Activated T-helper 1 cell treated with anti-CD3 and anti-CD28 coated beads, Interleukin-12 subunit alpha, Interleukin-12 subunit beta, Interleukin-2, Interleukin-4 antibody, amounts not matched to agents 30 ng/mL and 10 ng/mL and 1 ng/mL, durations not matched to agents 14 hours and 24 hours and 36 hours (primary cell): ENCODE data around the gene ARL8B. TPM values are rescaled to one million over a fixed set of nuclear protein-coding genes. Genes with fewer than 3 reads are reported as not detected.

Experiments used
- DNase-seq: peaks from one replicate; pipeline ENCODE4 v3.0.0; 2021; ENCODE audit warnings: low spot score
- H3K27ac Mint-ChIP-seq: one replicate; pipeline ENCODE4 v1.8.0; 2021; ENCODE audit warnings: mild to moderate bottlenecking, mixed read lengths
- H3K27me3 Mint-ChIP-seq: one replicate; pipeline ENCODE4 v1.8.0; 2022; ENCODE audit warnings: mild to moderate bottlenecking, moderate library complexity, mixed read lengths; ENCODE audit not compliant: insufficient read depth
- H3K36me3 Mint-ChIP-seq: one replicate; pipeline ENCODE4 v1.8.0; 2021; ENCODE audit warnings: low read depth, mixed read lengths
- H3K4me1 Mint-ChIP-seq: one replicate; pipeline ENCODE4 v1.8.0; 2021; ENCODE audit warnings: low read depth, mixed read lengths
- H3K4me3 Mint-ChIP-seq: one replicate; pipeline ENCODE4 v1.8.0; 2021; ENCODE audit warnings: mild to moderate bottlenecking, moderate library complexity, mixed read lengths
- H3K9me3 Mint-ChIP-seq: one replicate; pipeline ENCODE4 v1.8.0; 2021; ENCODE audit warnings: mixed read lengths
- intact Hi-C: fragments of 100-400 bp; cut with micrococcal nuclease; formaldehyde crosslinking; loops from one replicate; pipeline ENCODE4 v1.15.1; 2024
- total RNA-seq: library from RNA; stranded (reverse); gene quantifications from 2 replicates; pipeline ENCODE4 v1.2.3, GENCODE V29; 2022

ARL8B gene
- total RNA-seq, 1 donor from 2014 or later: 43.4 TPM

DNA sequence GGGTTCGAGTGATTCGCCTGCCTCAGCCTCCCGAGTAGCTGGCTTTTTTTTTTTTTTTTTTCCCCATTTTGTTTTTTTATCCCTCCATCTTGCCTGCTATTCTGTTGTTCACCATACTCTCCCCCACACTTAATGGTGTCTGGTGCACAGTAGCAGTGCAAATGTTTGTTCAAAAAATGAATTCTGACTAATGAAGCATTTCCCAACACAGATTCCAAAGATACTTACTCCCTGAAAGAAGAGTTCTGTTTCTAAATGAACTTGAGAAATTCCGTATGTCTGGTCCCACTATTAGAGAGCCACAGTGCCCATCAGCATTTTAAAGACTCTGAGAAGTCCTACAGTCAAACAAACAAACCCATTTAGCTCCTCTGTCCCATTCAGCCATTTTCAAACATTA is 74.9 kb downstream of the ARL8B start:
- intact Hi-C loops: loop anchor here (1.0 to 2.0 kb wide), 7 partner anchors 9 to 810 kb away; partner anchors contain the start of gene ARL8B
- no peak for DNase-seq
- no peaks in the 10 kb centered on the region for H3K9me3 Mint-ChIP-seq
- H3K27me3 Mint-ChIP-seq: no peaks in the 10 kb centered on the region
- H3K4me3 Mint-ChIP-seq: peak overlapping the region; percentile 68
- peak overlapping the region; percentile 97 for H3K27ac Mint-ChIP-seq
- peaks cover 72% of the 10 kb centered on the region for H3K36me3 Mint-ChIP-seq
- peaks cover 82% of the 10 kb centered on the region for H3K4me1 Mint-ChIP-seq

DNA sequence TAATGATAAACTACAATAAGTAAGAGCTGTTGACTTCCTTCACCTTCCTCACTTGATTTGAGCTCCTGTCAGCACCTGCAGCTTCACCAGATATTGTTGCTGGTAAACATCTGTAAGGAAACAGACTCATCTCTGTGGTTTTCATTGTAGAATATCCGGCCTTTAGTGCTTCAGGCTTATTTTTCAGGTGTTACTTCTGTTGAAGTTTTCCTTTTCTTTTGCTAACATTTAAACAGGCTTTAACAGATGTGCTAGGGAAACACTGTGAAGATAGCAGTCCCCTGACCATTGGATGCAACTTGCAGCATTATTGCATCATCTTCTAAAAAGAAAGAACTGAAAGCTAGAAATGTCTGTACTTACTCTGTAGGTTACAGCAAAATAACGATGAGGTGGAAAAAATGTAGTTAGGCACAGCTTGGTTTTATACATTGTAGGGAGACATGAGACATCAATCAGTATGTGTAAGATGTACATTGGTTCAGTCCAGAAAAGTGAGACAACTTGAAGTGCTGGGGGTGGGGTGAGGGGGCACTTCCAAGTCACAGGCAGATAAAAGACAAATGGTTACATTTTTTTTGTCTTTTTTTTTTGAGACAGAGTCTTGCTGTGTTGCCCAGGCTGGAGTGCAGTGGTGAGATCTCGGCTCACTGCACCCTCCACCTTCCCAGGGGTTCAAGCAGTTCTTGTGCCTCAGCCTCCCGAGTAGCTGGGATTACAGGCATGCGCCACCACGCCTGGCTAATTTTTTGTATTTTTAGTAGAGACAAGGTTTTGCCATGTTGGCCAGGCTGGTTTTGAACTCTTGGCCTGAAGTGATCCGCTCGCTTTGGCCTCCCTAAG is 75.6 kb downstream of the ARL8B start:
- H3K27me3 Mint-ChIP-seq: no peaks in the 10 kb centered on the region
- H3K36me3 Mint-ChIP-seq: peaks cover 71% of the 10 kb centered on the region
- intact Hi-C loops: loop anchor here (1.0 to 2.0 kb wide), 7 partner anchors 9 to 811 kb away; partner anchors contain the start of gene ARL8B
- H3K4me1 Mint-ChIP-seq: peaks cover 79% of the 10 kb centered on the region
- H3K4me3 Mint-ChIP-seq: peak overlapping the region; percentile 68
- H3K27ac Mint-ChIP-seq: peak overlapping the region; percentile 97
- H3K9me3 Mint-ChIP-seq: no peaks in the 10 kb centered on the region
- DNase-seq: peak; percentile 45

DNA sequence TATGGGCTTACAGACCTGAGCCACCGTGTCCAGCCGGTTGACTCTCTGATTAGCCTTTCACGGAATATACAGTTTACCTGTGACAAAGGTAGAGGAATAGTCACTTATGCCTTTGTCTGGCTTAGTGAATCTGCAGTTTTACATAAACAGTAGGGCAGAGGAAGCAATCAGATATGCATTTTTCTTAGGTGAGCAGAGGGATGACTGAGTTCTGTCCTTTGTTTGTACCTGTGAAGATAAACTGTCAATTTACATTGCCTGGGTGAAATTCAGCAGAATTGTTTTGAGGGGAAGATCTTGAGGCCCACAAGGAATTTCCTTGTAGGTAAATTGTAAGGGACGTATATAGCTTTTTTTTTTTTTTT is 76.2 kb downstream of the ARL8B start:
- Mint-ChIP-seq H3K9me3 (no peaks in the 10 kb centered on the region), H3K27me3 (no peaks in the 10 kb centered on the region), H3K36me3 (peaks cover 71% of the 10 kb centered on the region), H3K4me3 (peak overlapping the region; percentile 60), H3K27ac (peak overlapping the region; percentile 97), H3K4me1 (peaks cover 73% of the 10 kb centered on the region)
- intact Hi-C loops: no loop called here
- DNase-seq: no peak

GRCh38 chr3:5198986-5199731 is 77.1 kb downstream of the ARL8B start:
- DNase-seq: no peak
- H3K4me1 Mint-ChIP-seq: peaks cover 67% of the 10 kb centered on the region
- peak overlapping the region; percentile 35 for H3K4me3 Mint-ChIP-seq
- intact Hi-C loops: no loop called here
- no peaks in the 10 kb centered on the region for H3K27me3 Mint-ChIP-seq
- H3K36me3 Mint-ChIP-seq: peaks cover 69% of the 10 kb centered on the region
- no peaks in the 10 kb centered on the region for H3K9me3 Mint-ChIP-seq
- peak overlapping the region; percentile 97 for H3K27ac Mint-ChIP-seq

DNA sequence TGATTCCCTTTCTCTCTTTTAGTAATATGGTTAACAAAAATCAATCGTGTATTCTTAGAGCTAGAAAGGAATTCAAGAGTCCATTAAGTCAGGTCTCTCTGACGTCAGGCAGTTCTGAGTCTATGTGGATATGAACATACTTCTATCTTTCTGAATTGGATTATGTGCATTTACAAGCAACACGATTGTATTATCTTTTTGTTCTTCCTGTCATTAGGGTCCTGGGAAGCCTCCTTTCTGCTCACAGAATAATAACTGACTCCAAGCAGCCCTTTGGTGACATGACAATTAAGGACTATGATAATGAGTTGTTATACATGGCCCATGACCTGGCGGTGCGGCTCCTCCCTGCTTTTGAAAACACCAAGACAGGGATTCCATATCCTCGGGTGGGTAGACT is 79.4 kb downstream of the ARL8B start:
- Mint-ChIP-seq H3K4me1 (peaks cover 56% of the 10 kb centered on the region), H3K4me3 (no peak overlapping the region)

DNA sequence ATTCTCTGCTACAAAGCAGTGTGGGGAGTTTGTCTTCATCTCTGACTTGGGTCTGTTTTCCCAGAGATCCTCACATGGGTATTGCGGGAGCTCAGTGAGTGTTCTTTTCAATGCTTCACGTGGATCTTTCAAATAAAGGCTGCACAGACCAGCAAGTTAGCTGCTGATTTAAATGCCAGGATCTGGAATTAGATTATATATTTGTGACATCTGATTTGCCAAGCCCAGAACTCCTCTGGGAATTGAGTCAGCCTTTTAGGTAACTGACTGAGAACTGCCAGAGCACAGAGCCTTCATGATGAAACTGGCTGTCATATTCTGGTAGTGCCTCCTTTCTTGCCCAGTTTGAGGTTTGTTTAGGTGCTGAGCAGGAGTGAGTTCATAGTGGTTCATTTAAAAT is 80.1 kb downstream of the ARL8B start:
- H3K27ac Mint-ChIP-seq: peak overlapping the region; percentile 30
- H3K36me3 Mint-ChIP-seq: peaks cover 66% of the 10 kb centered on the region
- no peak overlapping the region for H3K4me3 Mint-ChIP-seq
- no peaks in the 10 kb centered on the region for H3K27me3 Mint-ChIP-seq
- H3K4me1 Mint-ChIP-seq: peaks cover 49% of the 10 kb centered on the region
- no peak for DNase-seq
- H3K9me3 Mint-ChIP-seq: no peaks in the 10 kb centered on the region
- intact Hi-C loops: no loop called here

More for the DNA sequence above, 79.4 kb downstream of the ARL8B start:
- Mint-ChIP-seq H3K27ac (no peak overlapping the region), H3K9me3 (no peaks in the 10 kb centered on the region), H3K27me3 (no peaks in the 10 kb centered on the region), H3K36me3 (peaks cover 66% of the 10 kb centered on the region)
- intact Hi-C loops: no loop called here
- no peak for DNase-seq

GRCh38 chr3:5205165-5205941 is 83.3 kb downstream of the ARL8B start:
- DNase-seq: no peak
- no peak overlapping the region for H3K4me3 Mint-ChIP-seq
- H3K27me3 Mint-ChIP-seq: no peaks in the 10 kb centered on the region
- intact Hi-C loops: no loop called here
- H3K9me3 Mint-ChIP-seq: no peaks in the 10 kb centered on the region
- H3K27ac Mint-ChIP-seq: peak overlapping the region; percentile 61
- peaks cover 28% of the 10 kb centered on the region for H3K4me1 Mint-ChIP-seq
- peaks cover 71% of the 10 kb centered on the region for H3K36me3 Mint-ChIP-seq

- intact Hi-C loops: no loop called here
- H3K27me3 Mint-ChIP-seq: no peaks in the 10 kb centered on the region
Observed at GRCh38 chr3:5210926-5211325, 88.8 kb downstream of the ARL8B start.

GRCh38 chr3:5212628-5213573 is 90.8 kb downstream of the ARL8B start:
- Mint-ChIP-seq H3K27me3 (no peaks in the 10 kb centered on the region), H3K4me1 (peaks cover 7% of the 10 kb centered on the region), H3K4me3 (no peak overlapping the region), H3K9me3 (no peaks in the 10 kb centered on the region), H3K27ac (peak overlapping the region; percentile 62), H3K36me3 (peaks cover 81% of the 10 kb centered on the region)
- DNase-seq: no peak
- intact Hi-C loops: no loop called here

More at GRCh38 chr3:5210926-5211325, 88.8 kb downstream of the ARL8B start:
- peaks cover 84% of the 10 kb centered on the region for H3K36me3 Mint-ChIP-seq
- H3K4me3 Mint-ChIP-seq: no peak overlapping the region
- no peak for DNase-seq
- H3K27ac Mint-ChIP-seq: no peak overlapping the region
- H3K9me3 Mint-ChIP-seq: no peaks in the 10 kb centered on the region
- peaks cover 7% of the 10 kb centered on the region for H3K4me1 Mint-ChIP-seq

- H3K4me3 Mint-ChIP-seq: no peak overlapping the region
- peak overlapping the region; percentile 62 for H3K27ac Mint-ChIP-seq
- intact Hi-C loops: no loop called here
- DNase-seq: no peak
- no peaks in the 10 kb centered on the region for H3K9me3 Mint-ChIP-seq
- peaks cover 79% of the 10 kb centered on the region for H3K36me3 Mint-ChIP-seq
- no peaks in the 10 kb centered on the region for H3K27me3 Mint-ChIP-seq
- peaks cover under 1% of the 10 kb centered on the region for H3K4me1 Mint-ChIP-seq
Observed at GRCh38 chr3:5213574-5213966, 91.5 kb downstream of the ARL8B start.

DNA sequence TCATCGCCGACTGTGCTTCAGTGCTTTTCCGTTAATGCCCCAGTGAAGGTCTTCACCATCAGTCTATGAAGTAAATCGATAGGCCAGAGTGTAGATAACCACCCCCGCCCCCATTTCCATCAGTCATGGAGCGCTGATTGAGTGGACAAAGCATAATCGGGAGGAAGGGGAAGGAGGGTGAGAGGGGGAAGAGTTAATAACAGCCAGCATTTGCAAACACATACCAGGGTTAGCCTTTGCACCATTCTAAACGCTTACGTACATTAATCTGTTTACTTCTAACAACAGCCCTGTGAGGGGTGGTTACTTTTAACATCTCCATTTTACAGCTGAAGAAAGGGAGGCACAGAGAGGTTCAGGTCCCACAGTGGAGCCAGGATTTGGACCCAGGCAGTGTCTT is 92.3 kb downstream of the ARL8B start:
- Mint-ChIP-seq H3K27ac (no peak overlapping the region), H3K9me3 (no peaks in the 10 kb centered on the region), H3K36me3 (peaks cover 74% of the 10 kb centered on the region), H3K27me3 (no peaks in the 10 kb centered on the region), H3K4me1 (no peaks in the 10 kb centered on the region), H3K4me3 (no peak overlapping the region)
- intact Hi-C loops: no loop called here
- DNase-seq: no peak
